NB4 (cell line): ENCODE data around the gene MCRIP2.

Experiments used
- MYC ChIP-seq: IDR thresholded peaks from 2 replicates; pipeline ENCODE4 v1.6.1; 2011; ENCODE audit warnings: low read depth, low read length
- POLR2A ChIP-seq: IDR thresholded peaks from 2 replicates; pipeline ENCODE4 v1.6.1; 2011; ENCODE audit warnings: mild to moderate bottlenecking; ENCODE audit not compliant: insufficient read length; ENCODE audit errors: extremely low read depth
- TF ChIP-seq, protein P1 (sequence below): IDR thresholded peaks from one replicate; pipeline ENCODE4 v1.5.1; 2012; ENCODE audit warnings: low read depth, low read length

DNA sequence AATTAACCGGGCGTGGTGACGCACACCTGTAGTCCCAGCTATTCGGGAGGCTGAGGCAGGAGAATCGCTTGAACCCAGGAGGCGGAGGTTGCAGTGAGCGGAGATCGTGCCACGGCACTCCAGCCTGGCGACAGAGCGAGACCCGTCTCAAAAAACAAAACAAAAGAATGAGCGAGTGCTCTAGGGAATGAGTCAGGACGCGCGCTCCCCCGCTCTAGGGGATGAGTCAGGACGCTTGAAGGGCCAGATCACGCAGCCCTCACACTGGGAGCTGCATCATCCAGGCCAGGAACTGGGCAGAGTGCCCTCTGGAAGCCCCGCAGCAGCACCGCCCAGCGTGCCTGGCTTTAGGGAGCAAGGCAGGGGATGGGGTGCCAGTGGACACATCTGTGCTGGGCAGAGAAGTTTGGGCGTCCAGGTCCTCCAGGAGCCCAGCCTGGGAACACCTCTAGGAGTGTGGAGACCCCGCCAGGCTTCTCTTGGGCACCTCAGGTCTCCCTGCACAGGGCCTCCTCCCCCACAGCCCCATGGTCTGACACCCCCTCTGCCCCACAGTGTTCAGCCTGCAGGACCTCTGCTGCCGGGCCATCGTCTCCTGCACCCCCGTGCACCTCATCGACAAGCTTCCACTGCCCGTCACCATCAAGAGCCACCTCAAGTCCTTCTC, 14.7 kb upstream of the MCRIP2 start:
- TF ChIP-seq, protein P1, sequence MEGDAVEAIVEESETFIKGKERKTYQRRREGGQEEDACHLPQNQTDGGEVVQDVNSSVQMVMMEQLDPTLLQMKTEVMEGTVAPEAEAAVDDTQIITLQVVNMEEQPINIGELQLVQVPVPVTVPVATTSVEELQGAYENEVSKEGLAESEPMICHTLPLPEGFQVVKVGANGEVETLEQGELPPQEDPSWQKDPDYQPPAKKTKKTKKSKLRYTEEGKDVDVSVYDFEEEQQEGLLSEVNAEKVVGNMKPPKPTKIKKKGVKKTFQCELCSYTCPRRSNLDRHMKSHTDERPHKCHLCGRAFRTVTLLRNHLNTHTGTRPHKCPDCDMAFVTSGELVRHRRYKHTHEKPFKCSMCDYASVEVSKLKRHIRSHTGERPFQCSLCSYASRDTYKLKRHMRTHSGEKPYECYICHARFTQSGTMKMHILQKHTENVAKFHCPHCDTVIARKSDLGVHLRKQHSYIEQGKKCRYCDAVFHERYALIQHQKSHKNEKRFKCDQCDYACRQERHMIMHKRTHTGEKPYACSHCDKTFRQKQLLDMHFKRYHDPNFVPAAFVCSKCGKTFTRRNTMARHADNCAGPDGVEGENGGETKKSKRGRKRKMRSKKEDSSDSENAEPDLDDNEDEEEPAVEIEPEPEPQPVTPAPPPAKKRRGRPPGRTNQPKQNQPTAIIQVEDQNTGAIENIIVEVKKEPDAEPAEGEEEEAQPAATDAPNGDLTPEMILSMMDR: no peak
- TF ChIP-seq POLR2A (no peak), MYC (no peak)
